HepG2 (cell line): Measurements from ENCODE around the gene TH. TPM values are rescaled to one million over a fixed set of nuclear protein-coding genes. Genes with fewer than 3 reads are reported as not detected.
A peak's percentile ranks its signal among the peaks of the same experiment; 100 is the strongest.

Experiments
- ETV5 ChIP-seq: IDR thresholded peaks from 2 replicates; pipeline ENCODE4 v1.6.1; 2018; ENCODE audit warnings: missing biosample characterization, missing genetic modification reagents, inconsistent platforms, borderline replicate concordance
- GPN1 ChIP-seq: sonication (generic); formaldehyde crosslinking; IDR thresholded peaks from 2 replicates; pipeline ENCODE4 v1.5.1; 2020; ENCODE audit warnings: missing genetic modification reagents, borderline replicate concordance
- HOXA7 ChIP-seq: sonication (generic); formaldehyde crosslinking; IDR thresholded peaks from 2 replicates; pipeline ENCODE4 v1.8.1; 2022; ENCODE audit warnings: mild to moderate bottlenecking, missing genetic modification reagents, moderate library complexity
- KAT8 ChIP-seq: IDR thresholded peaks from 2 replicates; pipeline ENCODE4 v1.6.1; 2016; ENCODE audit warnings: missing genetic modification reagents, missing compliant biosample characterization
- KLF11 ChIP-seq: IDR thresholded peaks from 2 replicates; pipeline ENCODE4 v1.6.1; 2016; ENCODE audit warnings: missing compliant biosample characterization
- NR2F1 ChIP-seq, 2 experiments: fragments of 450-650 bp in 1 of 2; formaldehyde crosslinking in 1 of 2; IDR thresholded peaks; 2 replicates each; pipeline versions ENCODE4 v1.5.0 to v1.6.1; 2016 to 2020; ENCODE audit warnings: mild to moderate bottlenecking in 1 of 2, missing compliant biosample characterization in 1 of 2, missing genetic modification reagents in 1 of 2, moderate library complexity in 1 of 2
- RXRB ChIP-seq: IDR thresholded peaks from 2 replicates; pipeline ENCODE4 v1.6.1; 2016; ENCODE audit warnings: borderline replicate concordance, missing genetic modification reagents, missing compliant biosample characterization
- SUZ12 ChIP-seq: fragments of 150-350 bp; IDR thresholded peaks from 2 replicates; pipeline ENCODE4 v1.6.1; 2014; ENCODE audit warnings: low read depth, low read length
- TBX3 ChIP-seq: fragments of 450-650 bp; IDR thresholded peaks from 2 replicates; pipeline ENCODE4 v1.6.1; 2017; ENCODE audit warnings: antibody characterized with exemption, mild to moderate bottlenecking, inconsistent platforms, borderline replicate concordance
- ZFP37 ChIP-seq: sonication (generic); formaldehyde crosslinking; IDR thresholded peaks from 2 replicates; pipeline ENCODE4 v1.4.0; 2020; ENCODE audit warnings: missing genetic modification reagents, borderline replicate concordance
- ZIK1 ChIP-seq: sonication (generic); formaldehyde crosslinking; IDR thresholded peaks from 2 replicates; pipeline ENCODE4 v1.5.0; 2020; ENCODE audit warnings: mild to moderate bottlenecking, low read depth, missing genetic modification reagents, borderline replicate concordance
- ZMAT3 ChIP-seq: sonication (generic); formaldehyde crosslinking; conservative IDR thresholded peaks from 2 replicates; pipeline ENCODE4 v1.7.0; 2021; ENCODE audit warnings: missing genetic modification reagents
- ZMYM2 ChIP-seq: sonication (generic); formaldehyde crosslinking; IDR thresholded peaks from 2 replicates; pipeline ENCODE4 v1.8.0; 2022; ENCODE audit warnings: mild to moderate bottlenecking, missing genetic modification reagents
- ZNF33A ChIP-seq: sonication (generic); formaldehyde crosslinking; IDR thresholded peaks from 2 replicates; pipeline ENCODE4 v1.5.1; 2020; ENCODE audit warnings: missing genetic modification reagents, mild to moderate bottlenecking, moderate library complexity, borderline replicate concordance
- ZNF557 ChIP-seq: sonication (generic); formaldehyde crosslinking; IDR thresholded peaks from 2 replicates; pipeline ENCODE4 v1.4.0; 2020; ENCODE audit warnings: missing genetic modification reagents
- ZSCAN12 ChIP-seq: sonication (generic); formaldehyde crosslinking; IDR thresholded peaks from 2 replicates; pipeline ENCODE4 v1.9.0; 2021; ENCODE audit warnings: mild to moderate bottlenecking, missing genetic modification reagents
- polyA plus RNA-seq, 8 experiments: library from polyadenylated mRNA; depleted of rRNA in 3 of 8; stranded (reverse) in 7 of 8; unstranded in 1 of 8; fragments of >200 nt; fragmentation: Illumina TruSeq in 4 of 8; extraction: Trizol in 4 of 8; gene quantifications; 2 replicates each; pipeline versions ENCODE4 v1.2.1 to v1.2.3, GENCODE V29; 2011 to 2016; ENCODE audit warnings: low read depth in 4 of 8, missing spikeins in 1 of 8, mixed read lengths in 1 of 8; ENCODE audit not compliant: insufficient read depth in 1 of 8
- total RNA-seq, 5 experiments: library from RNA; depleted of rRNA; stranded (reverse); fragments of >200 nt; fragmentation: Illumina TruSeq; extraction: Trizol; gene quantifications; 2 replicates each; pipeline ENCODE4 v1.2.3, GENCODE V29; 2016; ENCODE audit warnings: low read depth in 1 of 5
- TF ChIP-seq, protein P1 (sequence below): sonication (generic); formaldehyde crosslinking; IDR thresholded peaks from 2 replicates; pipeline ENCODE4 v1.5.0; 2020; ENCODE audit warnings: missing genetic modification reagents, mild to moderate bottlenecking, borderline replicate concordance
- TF ChIP-seq, protein P2 (sequence below): sonication (generic); formaldehyde crosslinking; IDR thresholded peaks from 2 replicates; pipeline ENCODE4 v1.5.0; 2020; ENCODE audit warnings: missing genetic modification reagents
- TF ChIP-seq, protein P3 (sequence below): sonication (generic); formaldehyde crosslinking; IDR thresholded peaks from one replicate; pipeline ENCODE4 v1.5.1; 2020; ENCODE audit warnings: mild to moderate bottlenecking, missing genetic modification reagents; ENCODE audit errors: not compliant biosample characterization

TH gene
- total and polyA plus RNA-seq, 2 of the 13 experiments (the other 11 are each of a cell fraction or from before 2014, with no cell fraction given), result 0.36 TPM; not detected in 1

DNA sequence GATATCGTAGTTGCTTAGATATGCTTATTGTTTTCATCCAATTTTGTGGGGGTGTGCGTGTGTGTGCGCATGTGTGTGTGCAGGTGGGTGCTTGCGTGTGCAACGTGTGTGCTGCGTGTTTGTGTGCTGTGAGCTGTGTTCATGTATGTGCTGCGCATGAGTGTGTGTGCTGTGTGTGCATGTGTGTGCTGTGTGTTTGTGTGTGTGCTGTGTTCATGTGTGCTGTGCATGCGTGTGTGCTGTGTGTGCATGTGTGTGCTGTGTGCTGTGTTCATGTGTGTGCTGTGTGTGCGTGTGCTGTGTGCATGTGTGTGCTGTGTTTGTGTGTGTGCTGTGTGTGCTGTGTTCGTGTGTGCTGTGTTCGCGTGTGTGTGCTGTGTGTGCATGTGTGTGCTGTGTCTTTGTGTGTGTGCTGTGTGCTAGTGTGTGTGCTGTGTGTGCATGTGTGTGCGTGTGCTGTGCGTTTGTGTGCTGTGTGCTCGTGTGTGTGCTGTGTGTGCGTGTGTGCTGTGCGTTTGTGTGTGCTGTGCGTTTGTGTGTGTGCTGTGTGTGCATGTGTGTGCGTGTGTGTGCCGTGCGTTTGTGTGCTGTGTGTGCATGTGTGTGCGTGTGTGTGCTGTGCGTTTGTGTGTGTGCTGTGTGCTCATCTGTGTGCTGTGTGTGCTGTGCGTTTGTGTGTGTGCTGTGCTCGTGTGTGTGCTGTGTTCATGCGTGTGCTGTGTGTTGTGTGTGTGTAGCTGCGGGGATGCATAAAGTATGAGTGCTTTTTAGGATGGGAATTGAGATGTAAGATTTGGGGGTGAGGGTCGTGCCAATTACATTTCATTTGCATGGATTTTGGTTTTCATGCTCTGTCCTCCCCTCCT lies 40.0 kb downstream of the TH start (continued):
- TF ChIP-seq TBX3 (no peak), ZNF33A (no peak), HOXA7 (CRISPR knock-in tag) (peak; percentile 95), ZFP37 (CRISPR knock-in tag) (0 out of 2 replicates have a peak, but pooled peaks have one; percentile 49), ZMAT3 (no peak), ZIK1 (CRISPR knock-in tag) (peak; percentile 32; the same call in 1 of the 2 replicates), SUZ12 (no peak), KLF11 (no peak), ZSCAN12 (CRISPR knock-in tag) (no peak), ZMYM2 (CRISPR knock-in tag) (no peak), ZNF557 (CRISPR knock-in tag) (no peak), NR2F1 (CRISPR knock-in tag; IDR thresholded peaks at IDR 0.05) (no peak), KAT8 (CRISPR knock-in tag) (no peak), RXRB (CRISPR knock-in tag) (no peak), ETV5 (CRISPR knock-in tag) (no peak), GPN1 (CRISPR knock-in tag) (no peak)
- TF ChIP-seq, protein P1, sequence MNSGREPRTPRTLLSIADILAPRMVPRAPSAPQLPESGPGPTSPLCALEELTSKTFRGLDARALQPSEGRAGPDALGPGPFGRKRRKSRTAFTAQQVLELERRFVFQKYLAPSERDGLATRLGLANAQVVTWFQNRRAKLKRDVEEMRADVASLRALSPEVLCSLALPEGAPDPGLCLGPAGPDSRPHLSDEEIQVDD, result peak; percentile 85; the same call in 1 of the 2 replicates
- TF ChIP-seq, protein P2, sequence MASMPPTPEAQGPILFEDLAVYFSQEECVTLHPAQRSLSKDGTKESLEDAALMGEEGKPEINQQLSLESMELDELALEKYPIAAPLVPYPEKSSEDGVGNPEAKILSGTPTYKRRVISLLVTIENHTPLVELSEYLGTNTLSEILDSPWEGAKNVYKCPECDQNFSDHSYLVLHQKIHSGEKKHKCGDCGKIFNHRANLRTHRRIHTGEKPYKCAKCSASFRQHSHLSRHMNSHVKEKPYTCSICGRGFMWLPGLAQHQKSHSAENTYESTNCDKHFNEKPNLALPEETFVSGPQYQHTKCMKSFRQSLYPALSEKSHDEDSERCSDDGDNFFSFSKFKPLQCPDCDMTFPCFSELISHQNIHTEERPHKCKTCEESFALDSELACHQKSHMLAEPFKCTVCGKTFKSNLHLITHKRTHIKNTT (CRISPR knock-in tag), result no peak
- TF ChIP-seq, protein P3, sequence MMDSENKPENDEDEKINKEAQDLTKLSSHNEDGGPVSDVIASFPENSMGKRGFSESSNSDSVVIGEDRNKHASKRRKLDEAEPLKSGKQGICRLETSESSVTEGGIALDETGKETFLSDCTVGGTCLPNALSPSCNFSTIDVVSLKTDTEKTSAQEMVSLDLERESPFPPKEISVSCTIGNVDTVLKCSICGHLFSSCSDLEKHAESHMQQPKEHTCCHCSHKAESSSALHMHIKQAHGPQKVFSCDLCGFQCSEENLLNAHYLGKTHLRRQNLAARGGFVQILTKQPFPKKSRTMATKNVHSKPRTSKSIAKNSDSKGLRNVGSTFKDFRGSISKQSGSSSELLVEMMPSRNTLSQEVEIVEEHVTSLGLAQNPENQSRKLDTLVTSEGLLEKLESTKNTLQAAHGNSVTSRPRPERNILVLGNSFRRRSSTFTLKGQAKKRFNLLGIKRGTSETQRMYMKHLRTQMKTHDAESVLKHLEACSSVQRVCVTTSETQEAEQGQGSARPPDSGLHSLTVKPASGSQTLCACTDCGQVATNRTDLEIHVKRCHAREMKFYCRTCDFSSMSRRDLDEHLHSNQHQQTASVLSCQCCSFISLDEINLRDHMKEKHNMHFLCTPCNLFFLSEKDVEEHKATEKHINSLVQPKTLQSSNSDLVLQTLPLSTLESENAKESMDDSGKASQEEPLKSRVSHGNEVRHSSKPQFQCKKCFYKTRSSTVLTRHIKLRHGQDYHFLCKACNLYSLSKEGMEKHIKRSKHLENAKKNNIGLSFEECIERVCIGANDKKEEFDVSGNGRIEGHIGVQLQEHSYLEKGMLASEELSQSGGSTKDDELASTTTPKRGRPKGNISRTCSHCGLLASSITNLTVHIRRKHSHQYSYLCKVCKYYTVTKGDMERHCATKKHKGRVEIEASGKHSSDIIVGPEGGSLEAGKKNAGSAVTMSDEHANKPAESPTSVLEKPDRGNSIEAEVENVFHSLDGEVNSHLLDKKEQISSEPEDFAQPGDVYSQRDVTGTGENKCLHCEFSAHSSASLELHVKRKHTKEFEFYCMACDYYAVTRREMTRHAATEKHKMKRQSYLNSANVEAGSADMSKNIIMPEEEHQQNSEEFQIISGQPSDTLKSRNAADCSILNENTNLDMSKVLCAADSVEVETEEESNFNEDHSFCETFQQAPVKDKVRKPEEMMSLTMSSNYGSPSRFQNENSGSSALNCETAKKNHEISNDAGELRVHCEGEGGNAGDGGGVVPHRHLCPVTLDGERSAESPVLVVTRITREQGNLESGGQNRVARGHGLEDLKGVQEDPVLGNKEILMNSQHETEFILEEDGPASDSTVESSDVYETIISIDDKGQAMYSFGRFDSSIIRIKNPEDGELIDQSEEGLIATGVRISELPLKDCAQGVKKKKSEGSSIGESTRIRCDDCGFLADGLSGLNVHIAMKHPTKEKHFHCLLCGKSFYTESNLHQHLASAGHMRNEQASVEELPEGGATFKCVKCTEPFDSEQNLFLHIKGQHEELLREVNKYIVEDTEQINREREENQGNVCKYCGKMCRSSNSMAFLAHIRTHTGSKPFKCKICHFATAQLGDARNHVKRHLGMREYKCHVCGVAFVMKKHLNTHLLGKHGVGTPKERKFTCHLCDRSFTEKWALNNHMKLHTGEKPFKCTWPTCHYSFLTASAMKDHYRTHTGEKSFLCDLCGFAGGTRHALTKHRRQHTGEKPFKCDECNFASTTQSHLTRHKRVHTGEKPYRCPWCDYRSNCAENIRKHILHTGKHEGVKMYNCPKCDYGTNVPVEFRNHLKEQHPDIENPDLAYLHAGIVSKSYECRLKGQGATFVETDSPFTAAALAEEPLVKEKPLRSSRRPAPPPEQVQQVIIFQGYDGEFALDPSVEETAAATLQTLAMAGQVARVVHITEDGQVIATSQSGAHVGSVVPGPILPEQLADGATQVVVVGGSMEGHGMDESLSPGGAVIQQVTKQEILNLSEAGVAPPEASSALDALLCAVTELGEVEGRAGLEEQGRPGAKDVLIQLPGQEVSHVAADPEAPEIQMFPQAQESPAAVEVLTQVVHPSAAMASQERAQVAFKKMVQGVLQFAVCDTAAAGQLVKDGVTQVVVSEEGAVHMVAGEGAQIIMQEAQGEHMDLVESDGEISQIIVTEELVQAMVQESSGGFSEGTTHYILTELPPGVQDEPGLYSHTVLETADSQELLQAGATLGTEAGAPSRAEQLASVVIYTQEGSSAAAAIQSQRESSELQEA (CRISPR knock-in tag), result no peak
